K562 (cell line): ENCODE results near the gene PPM1M.

Experiments
- E2F5 ChIP-seq: sonication (generic); formaldehyde crosslinking; IDR thresholded peaks from 2 replicates; pipeline ENCODE4 v1.8.0; 2022; ENCODE audit warnings: mild to moderate bottlenecking, missing genetic modification reagents
- GATA2 ChIP-seq: sonication (generic); formaldehyde crosslinking; IDR thresholded peaks from 2 replicates; pipeline ENCODE4 v1.4.0; 2020; ENCODE audit warnings: mild to moderate bottlenecking, missing genetic modification reagents
- TARDBP ChIP-seq: fragments of 450-650 bp; IDR thresholded peaks from 2 replicates; pipeline ENCODE4 v1.6.1; 2016
- TEAD4 ChIP-seq, 2 experiments: sonication (generic) in 1 of 2; formaldehyde crosslinking in 1 of 2; IDR thresholded peaks; 2 replicates each; pipeline versions ENCODE4 v1.6.1 to v1.8.0; 2012 to 2022; ENCODE audit warnings: borderline replicate concordance in 1 of 2, inconsistent platforms in 1 of 2, low read length in 1 of 2, mild to moderate bottlenecking in 1 of 2, missing genetic modification reagents in 1 of 2

- no peak for TF ChIP-seq GATA2 (CRISPR knock-in tag)
- TF ChIP-seq E2F5 (CRISPR knock-in tag) = no peak
- peak; percentile 53; the same call in 1 of the 2 replicates for TF ChIP-seq TEAD4 (IDR thresholded peaks at IDR 0.05; ENCODE audit: low read length)
- no peak for TF ChIP-seq TEAD4 (CRISPR knock-in tag; IDR thresholded peaks at IDR 0.05; ENCODE audit: borderline replicate concordance)
- TF ChIP-seq TARDBP = no peak
These were observed 3.5 kb upstream of the PPM1M start for GRCh38 chr3:52242039-52242438.
